ENCODE data around the gene DAP.

DNA sequence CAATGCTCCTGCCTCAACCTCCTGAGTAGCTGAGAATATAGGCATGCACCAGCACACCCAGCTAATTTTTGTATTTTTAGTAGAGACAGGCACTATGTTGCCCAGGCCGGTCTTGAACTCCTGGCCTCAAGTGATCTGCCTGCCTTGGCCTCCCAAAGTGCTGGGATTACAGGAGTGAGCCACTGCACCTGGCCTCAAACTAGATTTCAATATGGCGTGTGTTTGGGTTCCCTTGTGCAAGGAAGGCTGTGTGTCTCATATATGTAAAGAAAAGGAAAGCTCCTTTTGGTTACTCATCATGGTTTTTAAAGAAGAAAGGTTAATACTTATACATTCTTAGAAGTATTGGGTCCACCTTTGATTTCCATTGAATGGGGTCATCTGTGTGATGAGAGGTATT is 126.5 kb downstream of the DAP start:
- TF ChIP-seq EZH2phosphoT487 (conservative IDR thresholded peaks at IDR 0.05; ENCODE audit: low read length), result no peak
- TF ChIP-seq, protein P1, sequence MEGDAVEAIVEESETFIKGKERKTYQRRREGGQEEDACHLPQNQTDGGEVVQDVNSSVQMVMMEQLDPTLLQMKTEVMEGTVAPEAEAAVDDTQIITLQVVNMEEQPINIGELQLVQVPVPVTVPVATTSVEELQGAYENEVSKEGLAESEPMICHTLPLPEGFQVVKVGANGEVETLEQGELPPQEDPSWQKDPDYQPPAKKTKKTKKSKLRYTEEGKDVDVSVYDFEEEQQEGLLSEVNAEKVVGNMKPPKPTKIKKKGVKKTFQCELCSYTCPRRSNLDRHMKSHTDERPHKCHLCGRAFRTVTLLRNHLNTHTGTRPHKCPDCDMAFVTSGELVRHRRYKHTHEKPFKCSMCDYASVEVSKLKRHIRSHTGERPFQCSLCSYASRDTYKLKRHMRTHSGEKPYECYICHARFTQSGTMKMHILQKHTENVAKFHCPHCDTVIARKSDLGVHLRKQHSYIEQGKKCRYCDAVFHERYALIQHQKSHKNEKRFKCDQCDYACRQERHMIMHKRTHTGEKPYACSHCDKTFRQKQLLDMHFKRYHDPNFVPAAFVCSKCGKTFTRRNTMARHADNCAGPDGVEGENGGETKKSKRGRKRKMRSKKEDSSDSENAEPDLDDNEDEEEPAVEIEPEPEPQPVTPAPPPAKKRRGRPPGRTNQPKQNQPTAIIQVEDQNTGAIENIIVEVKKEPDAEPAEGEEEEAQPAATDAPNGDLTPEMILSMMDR (IDR thresholded peaks at IDR 0.05; ENCODE audit: insufficient read depth, low read length, poor library complexity, severe bottlenecking), result no peak

All from SU-DHL-6 (cell line).